BLaER1 (cell line): ENCODE data around the gene FECH.

Experiments used
- H3K27ac ChIP-seq: shearing (Covaris generic); formaldehyde crosslinking; 2 replicates; pipeline ENCODE4 v1.8.1; 2022
- H3K27me3 ChIP-seq: shearing (Covaris generic); formaldehyde crosslinking; 2 replicates; pipeline ENCODE4 v1.8.1; 2022
- H3K36me3 ChIP-seq: shearing (Covaris generic); formaldehyde crosslinking; 2 replicates; pipeline ENCODE4 v1.8.1; 2022
- H3K4me1 ChIP-seq: shearing (Covaris generic); formaldehyde crosslinking; 2 replicates; pipeline ENCODE4 v1.8.1; 2022
- H3K4me2 ChIP-seq: shearing (Covaris generic); formaldehyde crosslinking; 2 replicates; pipeline ENCODE4 v1.8.1; 2022
- H3K4me3 ChIP-seq: shearing (Covaris generic); formaldehyde crosslinking; 2 replicates; pipeline ENCODE4 v1.8.1; 2022
- H3K9ac ChIP-seq: shearing (Covaris generic); formaldehyde crosslinking; 2 replicates; pipeline ENCODE4 v1.8.1; 2022
- H3K9me3 ChIP-seq: shearing (Covaris generic); formaldehyde crosslinking; 2 replicates; pipeline ENCODE4 v1.8.1; 2022
- H4K20me1 ChIP-seq: shearing (Covaris generic); formaldehyde crosslinking; 2 replicates; pipeline ENCODE4 v1.8.1; 2022
- Cebpa-rat ChIP-seq: shearing (Covaris generic); IDR thresholded peaks from 2 replicates; pipeline ENCODE4 v1.8.1; 2022

The FECH gene

DNA sequence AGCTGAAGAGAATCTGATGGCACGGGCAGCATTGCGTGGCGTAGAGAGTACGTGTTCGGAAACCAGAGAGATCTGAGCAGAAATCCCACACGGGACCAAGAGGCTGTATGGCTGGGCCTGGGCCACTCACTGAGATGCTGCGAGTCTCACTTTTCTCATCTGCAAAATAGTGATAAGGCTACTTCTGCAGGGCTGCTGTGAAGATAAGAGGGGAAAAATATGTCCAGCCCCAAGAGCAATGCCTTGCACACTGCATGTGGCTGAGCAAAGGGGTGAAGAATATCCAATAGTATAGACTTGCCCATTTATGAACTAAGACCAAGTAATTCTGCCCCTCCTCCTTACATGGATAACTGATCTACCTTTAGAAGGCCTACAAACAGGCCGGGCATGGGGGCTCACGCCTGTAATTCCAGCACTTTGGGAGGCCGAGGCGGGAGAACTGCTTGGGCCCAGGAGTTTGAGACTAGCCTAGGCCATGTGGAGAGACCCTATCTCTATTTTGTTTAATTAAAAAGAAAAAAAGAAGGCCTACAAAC lies 3.1 kb downstream of the FECH start:
- Histone ChIP-seq H3K9ac (no peak overlapping the region), H3K4me3 (no peak overlapping the region), H3K4me1 (peaks cover 18% of the 10 kb centered on the region), H4K20me1 (no peaks in the 10 kb centered on the region), H3K9me3 (no peaks in the 10 kb centered on the region), H3K4me2 (no peak overlapping the region), H3K27ac (no peak overlapping the region), H3K27me3 (no peaks in the 10 kb centered on the region), H3K36me3 (peaks cover 6% of the 10 kb centered on the region)
- TF ChIP-seq Cebpa-rat, result no peak

DNA sequence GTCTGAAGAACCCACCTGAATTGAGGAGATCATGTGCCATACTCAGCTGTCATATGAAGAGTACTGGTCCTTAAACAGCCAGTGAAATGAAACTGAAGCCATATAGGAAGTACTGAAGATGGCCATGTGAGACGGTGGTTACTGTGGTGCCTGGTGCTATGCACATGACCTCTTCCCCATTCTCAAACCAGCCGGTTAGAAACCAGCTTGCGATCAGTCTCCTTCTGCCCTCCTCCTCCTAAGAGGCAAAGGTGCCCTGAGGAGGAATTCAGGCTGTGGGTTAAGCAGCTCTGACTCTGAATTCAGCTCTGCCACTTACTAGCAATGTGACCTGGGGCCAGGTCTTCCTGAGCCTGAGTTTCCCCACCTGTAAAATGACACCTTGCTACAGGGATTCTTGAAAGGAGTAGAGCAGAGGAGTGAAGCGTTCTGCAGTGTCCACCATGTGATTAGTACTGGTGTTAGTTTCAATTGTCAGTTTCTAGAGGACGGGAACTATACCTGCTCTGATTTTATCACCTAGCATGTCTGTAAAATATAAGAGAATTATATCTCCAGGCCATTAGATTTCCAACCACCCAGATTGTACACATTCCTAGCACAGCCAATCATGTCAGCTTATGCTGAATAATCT lies 5.1 kb downstream of the FECH start:
- no peaks in the 10 kb centered on the region for H3K9me3 ChIP-seq
- peaks cover 12% of the 10 kb centered on the region for H3K36me3 ChIP-seq
- TF ChIP-seq Cebpa-rat, result no peak
- no peaks in the 10 kb centered on the region for H4K20me1 ChIP-seq
- no peaks in the 10 kb centered on the region for H3K27me3 ChIP-seq
- H3K4me3 ChIP-seq, result no peak overlapping the region
- H3K9ac ChIP-seq, result no peak overlapping the region
- peak overlapping the region; percentile 34 for H3K4me2 ChIP-seq
- H3K27ac ChIP-seq, result no peak overlapping the region
- peaks cover 18% of the 10 kb centered on the region for H3K4me1 ChIP-seq

DNA sequence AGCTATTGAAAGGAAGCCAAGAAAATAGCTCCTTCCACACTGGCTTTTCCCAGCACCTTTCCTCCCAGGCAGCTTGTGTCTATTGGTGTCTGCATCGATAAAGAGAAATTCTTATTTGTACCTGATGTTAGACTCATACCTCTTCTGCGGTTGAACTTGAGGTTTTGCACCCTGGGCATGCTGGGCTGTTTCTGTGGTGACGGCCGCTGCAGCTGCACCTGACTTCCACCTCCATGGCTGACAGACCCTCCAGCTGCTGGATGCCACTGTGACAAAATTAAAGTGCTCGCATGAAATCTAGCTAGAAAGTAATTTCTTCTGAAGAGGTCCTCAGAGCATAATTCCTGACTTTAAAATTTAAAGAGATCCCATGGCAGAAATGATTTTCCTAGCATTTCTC lies 6.6 kb downstream of the FECH start:
- Histone ChIP-seq H3K4me2 (no peak overlapping the region), H3K27ac (no peak overlapping the region)
- TF ChIP-seq Cebpa-rat, result no peak

GRCh38 chr18:57576316-57576715 lies 10.2 kb downstream of the FECH start:
- no peak overlapping the region for H3K4me3 ChIP-seq
- no peaks in the 10 kb centered on the region for H4K20me1 ChIP-seq
- H3K9me3 ChIP-seq, result no peaks in the 10 kb centered on the region
- H3K27me3 ChIP-seq, result no peaks in the 10 kb centered on the region
- H3K4me2 ChIP-seq, result no peak overlapping the region
- H3K9ac ChIP-seq, result no peak overlapping the region
- peaks cover 4% of the 10 kb centered on the region; the same call in 1 of the 2 replicates for H3K4me1 ChIP-seq
- no peak for TF ChIP-seq Cebpa-rat
- no peak overlapping the region for H3K27ac ChIP-seq
- H3K36me3 ChIP-seq, result peaks cover 28% of the 10 kb centered on the region

More for the DNA sequence above, 6.6 kb downstream of the FECH start:
- Histone ChIP-seq H3K9ac (no peak overlapping the region), H4K20me1 (no peaks in the 10 kb centered on the region), H3K36me3 (peaks cover 12% of the 10 kb centered on the region), H3K4me1 (peaks cover 8% of the 10 kb centered on the region; the same call in 1 of the 2 replicates), H3K9me3 (no peaks in the 10 kb centered on the region), H3K27me3 (no peaks in the 10 kb centered on the region), H3K4me3 (no peak overlapping the region)

- TF ChIP-seq Cebpa-rat, result no peak
- Histone ChIP-seq H3K9ac (no peak overlapping the region), H3K4me3 (no peak overlapping the region), H3K9me3 (no peaks in the 10 kb centered on the region), H3K27ac (no peak overlapping the region), H3K27me3 (no peaks in the 10 kb centered on the region), H4K20me1 (no peaks in the 10 kb centered on the region), H3K36me3 (peaks cover 36% of the 10 kb centered on the region), H3K4me2 (no peak overlapping the region), H3K4me1 (no peaks in the 10 kb centered on the region)
These were observed 11.0 kb downstream of the FECH start for GRCh38 chr18:57575542-57575941.

- H3K4me1 ChIP-seq, result no peaks in the 10 kb centered on the region
- H3K4me2 ChIP-seq, result no peak overlapping the region
- TF ChIP-seq Cebpa-rat, result no peak
- H3K27ac ChIP-seq, result no peak overlapping the region
- H3K36me3 ChIP-seq, result peaks cover 42% of the 10 kb centered on the region
- H3K27me3 ChIP-seq, result no peaks in the 10 kb centered on the region
- no peaks in the 10 kb centered on the region for H3K9me3 ChIP-seq
- no peak overlapping the region for H3K9ac ChIP-seq
- no peaks in the 10 kb centered on the region for H4K20me1 ChIP-seq
- no peak overlapping the region for H3K4me3 ChIP-seq
These were observed 11.6 kb downstream of the FECH start for GRCh38 chr18:57574866-57575265.

- no peaks in the 10 kb centered on the region for H3K9me3 ChIP-seq
- H3K36me3 ChIP-seq, result peaks cover 55% of the 10 kb centered on the region
- H4K20me1 ChIP-seq, result no peaks in the 10 kb centered on the region
- no peak overlapping the region for H3K4me3 ChIP-seq
- TF ChIP-seq Cebpa-rat, result no peak
- no peaks in the 10 kb centered on the region for H3K27me3 ChIP-seq
- no peak overlapping the region for H3K4me2 ChIP-seq
- H3K9ac ChIP-seq, result no peak overlapping the region
- H3K4me1 ChIP-seq, result no peaks in the 10 kb centered on the region
- H3K27ac ChIP-seq, result no peak overlapping the region
These were observed 16.3 kb downstream of the FECH start for GRCh38 chr18:57570162-57570561.

DNA sequence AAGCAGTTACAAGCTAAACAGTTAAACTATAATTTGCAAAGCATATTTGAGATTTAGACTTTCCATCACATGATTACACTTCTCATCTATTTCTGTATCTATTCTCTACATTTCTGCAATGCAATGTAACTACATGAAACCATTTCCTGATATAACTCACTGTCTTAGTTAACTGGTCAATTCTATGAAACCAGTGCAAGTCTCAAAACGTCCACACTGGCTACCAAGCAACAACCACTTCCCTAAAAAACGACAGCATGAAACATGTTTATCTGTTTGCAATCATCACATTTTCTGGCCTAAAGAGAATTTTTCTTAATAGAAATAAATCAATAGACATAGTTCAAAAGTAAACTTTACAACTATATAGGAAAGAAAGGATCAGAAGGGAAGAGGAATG lies 17.4 kb downstream of the FECH start:
- Histone ChIP-seq H3K27ac (no peak overlapping the region), H3K9ac (no peak overlapping the region), H3K27me3 (no peaks in the 10 kb centered on the region), H3K9me3 (no peaks in the 10 kb centered on the region), H3K36me3 (peaks cover 50% of the 10 kb centered on the region), H3K4me1 (no peaks in the 10 kb centered on the region), H4K20me1 (no peaks in the 10 kb centered on the region), H3K4me2 (no peak overlapping the region), H3K4me3 (no peak overlapping the region)
- no peak for TF ChIP-seq Cebpa-rat

DNA sequence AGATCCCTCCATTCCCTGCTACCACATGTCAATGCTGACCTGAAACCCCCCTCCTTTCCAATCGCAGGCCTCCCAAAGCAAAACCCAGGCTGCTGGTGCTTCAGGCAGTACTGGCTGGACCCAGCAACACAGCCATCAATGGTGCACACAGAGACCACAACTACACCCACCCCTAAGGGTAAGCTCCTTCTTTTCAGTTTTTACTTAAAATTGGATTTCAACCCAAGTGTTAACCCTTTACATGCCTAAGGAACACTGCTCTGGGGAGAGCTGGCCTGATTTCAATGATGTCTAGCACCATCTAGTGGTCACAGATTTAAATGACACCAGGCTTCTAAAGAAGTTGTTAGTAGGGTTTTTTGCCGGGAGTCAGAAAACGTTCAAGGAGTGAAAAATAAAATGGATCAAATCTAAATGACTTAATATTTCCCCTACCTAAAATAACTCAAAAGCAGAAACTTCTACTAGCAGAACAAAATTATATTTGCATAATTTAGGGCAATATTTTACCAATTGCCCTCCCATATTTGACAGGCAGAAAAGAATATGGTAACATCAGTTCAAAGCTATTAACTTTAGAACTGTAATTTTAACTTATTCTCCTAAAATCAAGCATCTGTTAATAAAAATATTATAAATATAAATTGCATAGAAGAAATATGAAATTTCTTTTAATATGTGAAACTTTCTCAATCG lies 24.6 kb downstream of the FECH start:
- TF ChIP-seq Cebpa-rat, result no peak
- H3K27me3 ChIP-seq, result no peaks in the 10 kb centered on the region
- H3K9ac ChIP-seq, result no peak overlapping the region
- H3K4me3 ChIP-seq, result no peak overlapping the region
- no peaks in the 10 kb centered on the region for H4K20me1 ChIP-seq
- no peaks in the 10 kb centered on the region for H3K4me1 ChIP-seq
- H3K27ac ChIP-seq, result no peak overlapping the region
- no peak overlapping the region for H3K4me2 ChIP-seq
- peaks cover 35% of the 10 kb centered on the region for H3K36me3 ChIP-seq
- H3K9me3 ChIP-seq, result no peaks in the 10 kb centered on the region

DNA sequence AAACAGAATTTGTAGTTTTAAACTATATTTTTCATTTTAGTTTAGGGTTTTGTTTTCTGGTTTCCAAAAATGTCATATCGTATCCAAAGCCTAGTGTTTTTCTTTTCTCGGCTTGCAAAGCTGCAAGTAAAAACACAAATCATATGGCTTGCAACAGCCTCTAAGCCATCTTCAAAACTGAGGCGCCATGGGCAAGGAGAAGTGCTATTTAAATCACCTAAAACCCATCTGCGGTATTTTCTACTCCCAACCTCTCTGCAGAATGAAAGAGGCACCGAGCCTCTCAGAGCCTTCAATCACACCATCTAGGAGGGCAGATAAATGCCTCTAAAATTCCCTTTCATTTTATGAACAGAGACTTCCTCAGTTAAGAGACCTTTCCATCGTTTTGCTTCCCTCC lies 25.2 kb downstream of the FECH start:
- H3K9me3 ChIP-seq, result no peaks in the 10 kb centered on the region
- H3K4me1 ChIP-seq, result no peaks in the 10 kb centered on the region
- TF ChIP-seq Cebpa-rat, result no peak
- no peak overlapping the region for H3K4me2 ChIP-seq
- no peaks in the 10 kb centered on the region for H3K27me3 ChIP-seq
- H3K9ac ChIP-seq, result no peak overlapping the region
- H3K4me3 ChIP-seq, result no peak overlapping the region
- H3K27ac ChIP-seq, result no peak overlapping the region
- no peaks in the 10 kb centered on the region for H4K20me1 ChIP-seq
- peaks cover 40% of the 10 kb centered on the region for H3K36me3 ChIP-seq
